Prostate gland (tissue), 1 donor: ENCODE data around the gene ZNF627.
"Not testable (repeated sequence)": the region's sequence is repeated elsewhere in the genome, so short reads cannot be mapped to it uniquely, and the experiment has no call there.

ENCODE experiments used
- POLR2A ChIP-seq: fragments of 450-650 bp; IDR thresholded peaks from one replicate; pipeline ENCODE4 v1.6.1; 2016; ENCODE audit warnings: antibody characterized with exemption, mild to moderate bottlenecking
- POLR2AphosphoS5 ChIP-seq: sonication (generic); formaldehyde crosslinking; IDR thresholded peaks from one replicate; pipeline ENCODE4 v1.6.1; 2017; ENCODE audit warnings: antibody characterized with exemption

- not testable (repeated sequence) for TF ChIP-seq POLR2A, POLR2AphosphoS5
These were observed 23.9 kb upstream of the ZNF627 start for GRCh38 chr19:11573354-11573753.
